Muscle of arm (tissue), 14 donors: ENCODE results near the gene LRATD1. TPM values are rescaled to one million over a fixed set of nuclear protein-coding genes. Genes with fewer than 3 reads are reported as not detected.
"Not testable (repeated sequence)": the region's sequence is repeated elsewhere in the genome, so short reads cannot be mapped to it uniquely, and the experiment has no call there.

ENCODE experiments used
- DNase-seq: peaks from one replicate; pipeline ENCODE4 v3.0.0-alpha.2; 2013
- long read RNA-seq, 11 donors: transcript quantifications; one replicate each; lab custom pipeline, GENCODE V29; 2026
- polyA plus RNA-seq, 12 donors: library from polyadenylated mRNA; unstranded; fragments of 120-200 nt; gene quantifications; one replicate each; pipeline ENCODE4 v1.2.1, GENCODE V29; 2013; ENCODE audit not compliant: insufficient read length in 12 of 12

Gene LRATD1
- 10 to 100 TPM in 11 of 12 donors, not detected in 1; 10.9 to 41.0 (median 13.9) TPM for polyA plus RNA-seq
- long read RNA-seq, donor 1, full-length matches to known transcripts, result 22 of 22 reads
- long read RNA-seq, donor 1, partial matches to known transcripts, result 0 of 22 reads
- long read RNA-seq, donor 1, other reads (novel, unspliced or antisense), result 0 of 22 reads
- long read RNA-seq, donor 2, result 0 reads
- long read RNA-seq, donor 3, partial matches to known transcripts, result 0 of 1 reads
- long read RNA-seq, donor 3, other reads (novel, unspliced or antisense), result 0 of 1 reads
- long read RNA-seq, donor 4, result 0 reads
- long read RNA-seq, donor 5, full-length matches to known transcripts, result 1 of 1 reads
- long read RNA-seq, donor 5, partial matches to known transcripts, result 0 of 1 reads
- long read RNA-seq, donor 5, other reads (novel, unspliced or antisense), result 0 of 1 reads
- long read RNA-seq, donor 6, full-length matches to known transcripts, result 3 of 3 reads
- long read RNA-seq, donor 6, partial matches to known transcripts, result 0 of 3 reads
- long read RNA-seq, donor 6, other reads (novel, unspliced or antisense), result 0 of 3 reads
- long read RNA-seq, donor 7, full-length matches to known transcripts, result 1 of 1 reads
- long read RNA-seq, donor 7, partial matches to known transcripts, result 0 of 1 reads
- long read RNA-seq, donor 7, other reads (novel, unspliced or antisense), result 0 of 1 reads
- long read RNA-seq, donor 8, full-length matches to known transcripts, result 2 of 12 reads
- long read RNA-seq, donor 8, partial matches to known transcripts, result 10 of 12 reads
- long read RNA-seq, donor 8, other reads (novel, unspliced or antisense), result 0 of 12 reads
- long read RNA-seq, donor 9, full-length matches to known transcripts, result 2 of 2 reads
- long read RNA-seq, donor 9, partial matches to known transcripts, result 0 of 2 reads
- long read RNA-seq, donor 9, other reads (novel, unspliced or antisense), result 0 of 2 reads
- long read RNA-seq, donor 10, full-length matches to known transcripts, result 5 of 5 reads
- long read RNA-seq, donor 10, partial matches to known transcripts, result 0 of 5 reads
- long read RNA-seq, donor 10, other reads (novel, unspliced or antisense), result 0 of 5 reads
- long read RNA-seq, donor 11, full-length matches to known transcripts, result 5 of 5 reads
- long read RNA-seq, donor 11, partial matches to known transcripts, result 0 of 5 reads
- long read RNA-seq, donor 11, other reads (novel, unspliced or antisense), result 0 of 5 reads

GRCh38 chr2:14632133-14632936 lies at the start of gene LRATD1:
Gene LRATD1 (plus strand): TSS chr2:14632717. CDS start chr2:14633980, 1,263 bp downstream.
- DNase-seq, result peak; percentile 76

DNA sequence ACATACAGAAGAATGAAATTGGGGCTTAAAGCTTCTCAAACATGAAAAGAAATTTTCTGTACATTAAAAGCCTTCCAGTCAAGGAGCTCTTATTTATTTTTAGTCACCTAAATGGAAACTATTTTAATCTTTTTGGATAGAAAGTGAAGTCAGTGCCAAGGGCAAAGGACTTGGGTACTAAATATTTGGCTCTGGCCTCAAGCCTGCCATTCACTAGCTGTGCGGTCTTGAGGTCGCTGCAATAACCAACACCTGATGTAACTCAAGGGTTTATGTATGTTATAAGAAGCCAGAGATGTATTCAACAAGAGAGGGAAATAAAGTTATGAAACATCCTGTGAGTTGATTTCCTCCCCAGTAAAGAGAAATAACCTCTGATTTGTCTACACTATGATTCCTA lies 49.5 kb upstream of the LRATD1 start:
- no peak for DNase-seq

GRCh38 chr2:14583802-14584201 lies 48.7 kb upstream of the LRATD1 start:
- no peak for DNase-seq

- no peak for DNase-seq
Observed at GRCh38 chr2:14587119-14587518, 45.4 kb upstream of the LRATD1 start.

- no peak for DNase-seq
Observed at GRCh38 chr2:14601156-14601770, 31.3 kb upstream of the LRATD1 start.

GRCh38 chr2:14602309-14602708 lies 30.2 kb upstream of the LRATD1 start:
- DNase-seq, result no peak

DNA sequence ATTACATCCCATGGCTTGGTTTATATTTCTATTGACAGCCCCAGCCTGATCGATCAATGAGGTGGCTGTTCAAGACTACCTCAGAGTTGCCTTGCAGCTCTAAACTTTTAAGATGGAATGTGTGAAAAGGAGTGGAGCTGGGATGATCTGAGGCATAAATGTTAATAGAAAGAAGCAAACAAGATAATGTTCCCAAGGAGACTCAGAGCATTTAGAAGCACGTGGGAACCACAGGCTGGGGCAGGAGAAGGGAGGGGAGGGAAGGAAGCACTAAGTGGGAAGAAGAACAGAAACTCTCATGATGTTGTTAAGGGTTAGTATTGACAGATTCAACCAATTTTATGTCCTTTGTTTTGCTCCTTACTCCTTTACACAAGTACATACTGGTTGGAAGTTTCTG lies 28.8 kb upstream of the LRATD1 start:
- DNase-seq, result no peak

DNA sequence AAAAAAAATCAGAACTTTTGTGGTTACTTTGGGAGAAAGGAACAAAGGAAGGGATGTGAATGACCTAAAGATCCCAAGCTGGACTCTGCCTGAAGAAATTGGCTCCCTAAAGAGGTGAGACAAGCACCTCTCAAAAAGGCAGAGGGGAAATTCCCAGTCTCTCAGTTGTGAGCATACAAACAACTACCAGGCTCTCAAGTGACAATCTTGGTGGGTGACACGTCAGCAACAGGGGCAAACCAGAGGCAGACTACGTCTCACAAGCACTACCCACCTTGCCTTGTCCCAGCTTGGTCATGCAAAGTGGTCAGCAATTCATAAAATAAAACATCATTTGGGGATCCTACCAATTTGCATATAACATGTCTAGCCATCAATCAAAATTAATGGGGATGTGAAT lies 24.3 kb upstream of the LRATD1 start:
- no peak for DNase-seq

DNA sequence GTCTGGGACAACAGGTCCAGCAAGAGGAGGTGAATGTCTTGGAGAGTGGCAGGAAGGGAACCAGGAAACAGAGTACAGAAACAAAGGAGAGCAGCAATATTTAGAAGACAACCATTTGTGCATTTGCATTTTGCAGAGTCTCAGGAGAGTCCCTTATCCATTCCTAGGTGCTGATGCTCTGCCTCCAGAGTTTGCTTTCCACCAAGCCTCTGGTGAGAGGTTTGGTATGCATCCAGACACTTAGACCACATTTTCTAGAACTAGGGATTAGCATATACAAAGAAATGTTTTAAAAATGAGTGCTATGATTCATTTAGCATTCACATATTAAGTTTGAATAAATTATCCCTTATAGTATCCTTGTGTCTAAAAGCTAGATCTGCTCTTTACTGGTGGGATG lies 18.5 kb upstream of the LRATD1 start:
- DNase-seq, result no peak

DNA sequence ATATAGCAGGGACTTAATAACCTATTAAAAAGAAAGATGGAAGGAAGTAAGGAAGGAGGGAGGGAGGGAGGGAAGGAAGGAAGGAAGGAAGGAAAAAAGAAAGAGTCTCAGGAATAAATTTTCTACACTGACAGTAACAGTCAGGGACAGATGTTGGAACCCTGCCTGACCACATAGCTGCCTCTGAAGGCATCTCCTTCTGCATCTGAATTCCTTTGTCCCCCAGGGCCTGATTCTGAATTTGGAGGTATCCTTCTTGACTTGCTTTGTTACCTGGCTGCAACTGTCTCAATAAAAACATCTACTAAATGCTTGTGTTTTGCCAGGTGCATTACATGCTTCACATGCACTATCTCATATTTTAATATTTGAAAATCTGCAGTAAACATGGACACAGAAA lies 17.4 kb upstream of the LRATD1 start:
- no peak for DNase-seq

- DNase-seq, result no peak
Observed at GRCh38 chr2:14615760-14616159, 16.8 kb upstream of the LRATD1 start.

GRCh38 chr2:14616342-14616741 lies 16.2 kb upstream of the LRATD1 start:
- no peak for DNase-seq

DNA sequence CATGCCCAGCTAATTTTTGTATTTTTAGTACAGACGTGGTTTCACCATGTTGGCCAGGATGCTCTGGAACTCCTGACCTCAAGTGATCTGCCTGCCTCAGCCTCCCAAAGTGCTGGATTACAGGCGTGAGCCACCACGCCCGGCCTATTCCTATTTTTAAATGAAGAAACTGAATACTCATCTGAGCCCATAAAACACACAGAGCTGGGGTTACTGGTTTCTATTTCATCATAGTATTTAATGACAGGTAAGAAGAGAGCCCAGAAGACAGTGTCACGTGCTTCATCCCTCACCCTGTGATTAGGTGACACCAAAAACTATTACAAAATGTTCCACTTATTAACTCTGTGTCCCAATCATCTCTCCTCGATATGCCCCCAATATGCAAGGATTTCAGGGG lies 15.6 kb upstream of the LRATD1 start:
- no peak for DNase-seq

- DNase-seq, result no peak
Observed at GRCh38 chr2:14619441-14619840, 13.1 kb upstream of the LRATD1 start.

DNA sequence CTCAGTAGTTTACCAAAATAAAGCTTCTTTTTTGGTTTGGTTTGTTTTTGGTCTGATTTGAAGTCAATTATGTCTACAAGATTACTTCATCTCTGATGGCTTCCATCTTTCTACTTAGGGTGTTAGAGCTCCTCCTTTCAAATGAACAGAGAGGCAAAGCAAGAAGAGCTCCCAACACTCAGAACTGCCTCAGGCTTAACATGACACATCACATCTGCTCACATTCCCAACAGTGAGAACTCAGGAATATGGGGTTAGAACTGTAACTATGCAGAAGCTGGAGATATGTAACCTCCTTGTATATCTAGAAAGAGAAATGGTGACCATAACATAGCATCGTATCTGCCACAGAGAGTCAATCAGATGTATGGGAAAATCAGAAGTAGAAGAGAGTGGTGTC lies 11.4 kb upstream of the LRATD1 start:
- DNase-seq, result no peak

GRCh38 chr2:14621906-14622549 lies 10.5 kb upstream of the LRATD1 start:
- no peak for DNase-seq

- not testable (repeated sequence) for DNase-seq
Observed at GRCh38 chr2:14622550-14622939, 10.0 kb upstream of the LRATD1 start.

- DNase-seq, result no peak
Observed at GRCh38 chr2:14623237-14623636, 9.3 kb upstream of the LRATD1 start.

GRCh38 chr2:14626873-14627272 lies 5.6 kb upstream of the LRATD1 start:
- DNase-seq, result no peak

DNA sequence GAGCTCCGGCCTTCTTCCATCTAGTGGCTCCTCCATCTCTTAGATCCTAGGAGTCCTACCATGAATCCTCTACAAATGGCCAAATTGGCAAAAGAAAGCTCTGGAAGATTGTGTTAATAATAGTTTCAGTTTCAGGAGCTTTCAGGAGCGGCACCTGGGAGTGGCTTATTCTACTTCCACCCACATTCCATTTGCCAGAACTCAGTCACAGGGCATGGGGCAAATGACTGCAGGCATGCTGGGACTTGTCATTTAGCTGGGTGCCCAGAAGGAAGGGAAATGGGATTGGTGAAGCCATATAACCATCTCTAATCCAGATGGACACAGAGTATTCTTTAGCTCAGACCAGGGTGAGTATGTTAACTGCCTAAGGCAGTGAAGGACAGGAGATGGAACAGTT lies 3.6 kb upstream of the LRATD1 start:
- no peak for DNase-seq
